ENCODE data around the gene RAX2. TPM values are rescaled to one million over a fixed set of nuclear protein-coding genes. Genes with fewer than 3 reads are reported as not detected.

Gene RAX2
- polyA plus RNA-seq, 1 donor from 2014 or later: not detected

- H3K9me3 ChIP-seq (ENCODE audit: low read length): peaks cover 5% of the 10 kb centered on the region
- no peak overlapping the region for H3K27ac ChIP-seq (ENCODE audit: low read length)
- no peaks in the 10 kb centered on the region for H3K36me3 ChIP-seq (ENCODE audit: insufficient read depth, low read length)
- H3K9ac ChIP-seq (ENCODE audit: low read length): no peak overlapping the region
- no peak overlapping the region for H2AFZ ChIP-seq (ENCODE audit: low read depth, low read length)
- no peak overlapping the region for H3K4me2 ChIP-seq (ENCODE audit: low read length)
- H3F3A ChIP-seq (ENCODE audit: insufficient read depth, low read length, poor library complexity, severe bottlenecking): no peaks in the 10 kb centered on the region
- no peak for TF ChIP-seq POLR2AphosphoS5 (IDR thresholded peaks at IDR 0.05)
- TF ChIP-seq REST (IDR thresholded peaks at IDR 0.05; ENCODE audit: borderline replicate concordance): no peak
- no peak for TF ChIP-seq EP300 (conservative IDR thresholded peaks at IDR 0.05; ENCODE audit: poor library complexity, severe bottlenecking)
- TF ChIP-seq RAD21 (conservative IDR thresholded peaks at IDR 0.05): no peak
- TF ChIP-seq SMC3 (conservative IDR thresholded peaks at IDR 0.05; ENCODE audit: poor library complexity): no peak
- TF ChIP-seq MXI1 (conservative IDR thresholded peaks at IDR 0.05; ENCODE audit: poor library complexity, severe bottlenecking): no peak
- TF ChIP-seq TAF1 (IDR thresholded peaks at IDR 0.05; ENCODE audit: low read depth): no peak
- no peak for TF ChIP-seq EZH2 (IDR thresholded peaks at IDR 0.05; ENCODE audit: borderline replicate concordance, insufficient read depth, low read length, poor library complexity, severe bottlenecking)
- no peak for TF ChIP-seq CTCF (IDR thresholded peaks at IDR 0.05; ENCODE audit: poor library complexity, severe bottlenecking)
- no peaks in the 10 kb centered on the region for H3K27me3 ChIP-seq (ENCODE audit: insufficient read depth, low read depth, low read length)
- no peaks in the 10 kb centered on the region for H3K79me2 ChIP-seq (replicated peaks; ENCODE audit: insufficient read depth, low read length)
- H3K9me2 ChIP-seq (ENCODE audit: insufficient read depth, low read length): no peaks in the 10 kb centered on the region
- H4K20me1 ChIP-seq (ENCODE audit: insufficient read depth): no peaks in the 10 kb centered on the region
- no peak overlapping the region for H3K4me3 ChIP-seq (ENCODE audit: low read length)
These were observed 6.3 kb upstream of the RAX2 start for GRCh38 chr19:3778104-3778867.

- Histone ChIP-seq H3K27me3 (ENCODE audit: insufficient read depth, low read depth, low read length) (no peaks in the 10 kb centered on the region), H3K36me3 (ENCODE audit: insufficient read depth, low read length) (no peaks in the 10 kb centered on the region), H3K4me2 (ENCODE audit: low read length) (no peak overlapping the region), H4K20me1 (ENCODE audit: insufficient read depth) (no peaks in the 10 kb centered on the region), H3K4me3 (ENCODE audit: low read length) (no peak overlapping the region), H3K9me3 (ENCODE audit: low read length) (no peaks in the 10 kb centered on the region), H3K9ac (ENCODE audit: low read length) (no peak overlapping the region), H3K79me2 (replicated peaks; ENCODE audit: insufficient read depth, low read length) (no peaks in the 10 kb centered on the region), H3K27ac (ENCODE audit: low read length) (no peak overlapping the region), H3K9me2 (ENCODE audit: insufficient read depth, low read length) (no peaks in the 10 kb centered on the region), H2AFZ (ENCODE audit: low read depth, low read length) (no peak overlapping the region), H3F3A (ENCODE audit: insufficient read depth, low read length, poor library complexity, severe bottlenecking) (no peaks in the 10 kb centered on the region)
- no peak for TF ChIP-seq POLR2AphosphoS5 (IDR thresholded peaks at IDR 0.05)
- TF ChIP-seq REST (IDR thresholded peaks at IDR 0.05; ENCODE audit: borderline replicate concordance): no peak
- no peak for TF ChIP-seq RAD21 (conservative IDR thresholded peaks at IDR 0.05)
- no peak for TF ChIP-seq SMC3 (conservative IDR thresholded peaks at IDR 0.05; ENCODE audit: poor library complexity)
- TF ChIP-seq CTCF (IDR thresholded peaks at IDR 0.05; ENCODE audit: poor library complexity, severe bottlenecking): no peak
- no peak for TF ChIP-seq EP300 (conservative IDR thresholded peaks at IDR 0.05; ENCODE audit: poor library complexity, severe bottlenecking)
- TF ChIP-seq MXI1 (conservative IDR thresholded peaks at IDR 0.05; ENCODE audit: poor library complexity, severe bottlenecking): no peak
- TF ChIP-seq EZH2 (IDR thresholded peaks at IDR 0.05; ENCODE audit: borderline replicate concordance, insufficient read depth, low read length, poor library complexity, severe bottlenecking): no peak
- TF ChIP-seq TAF1 (IDR thresholded peaks at IDR 0.05; ENCODE audit: low read depth): no peak
These were observed 4.5 kb upstream of the RAX2 start for GRCh38 chr19:3776479-3777040.
